ENCODE results near the gene CCM2.
"Not testable (repeated sequence)": the region's sequence is repeated elsewhere in the genome, so short reads cannot be mapped to it uniquely, and the experiment has no call there.

Gene CCM2

GRCh38 chr7:45106820-45107219 is 106.8 kb downstream of the CCM2 start:
- DNase-seq: no peak

GRCh38 chr7:45107356-45107755 is 107.4 kb downstream of the CCM2 start:
- no peak for DNase-seq

GRCh38 chr7:45108863-45109262 is 108.9 kb downstream of the CCM2 start:
- DNase-seq: no peak

GRCh38 chr7:45111298-45112223 is 111.6 kb downstream of the CCM2 start, which contains the start of gene TBRG4:
Gene TBRG4, minus strand, starts transcription at chr7:45111697. Its CDS starts 2,460 bp downstream, at chr7:45109237.
- peak; percentile 90 for DNase-seq

GRCh38 chr7:45112648-45113047 is 112.6 kb downstream of the CCM2 start:
- DNase-seq: no peak

GRCh38 chr7:45114257-45114656 is 114.3 kb downstream of the CCM2 start:
- DNase-seq: not testable (repeated sequence)

GRCh38 chr7:45114926-45115325 is 114.9 kb downstream of the CCM2 start:
- DNase-seq: no peak

GRCh38 chr7:45116048-45116447 is 116.0 kb downstream of the CCM2 start:
- DNase-seq: no peak

- no peak for DNase-seq
Measured at GRCh38 chr7:45117582-45117981, 117.6 kb downstream of the CCM2 start.

- no peak for DNase-seq
Measured at GRCh38 chr7:45118292-45118691, 118.3 kb downstream of the CCM2 start.

GRCh38 chr7:45118889-45119331 is 118.9 kb downstream of the CCM2 start:
- DNase-seq: no peak

- no peak for DNase-seq
Measured at GRCh38 chr7:45119550-45119949, 119.5 kb downstream of the CCM2 start.

GRCh38 chr7:45122975-45123860 is 123.2 kb downstream of the CCM2 start:
- DNase-seq: peak; percentile 6

- DNase-seq: no peak
Measured at GRCh38 chr7:45123913-45124710, 124.1 kb downstream of the CCM2 start.

- no peak for DNase-seq
Measured at GRCh38 chr7:45125193-45125904, 125.3 kb downstream of the CCM2 start.

Data from activated effector memory CD4-positive, alpha-beta T cell treated with Interleukin-2 at 50 U/mL for 16 hours (primary cell).